ENCODE data around the gene SGK2. TPM values are rescaled to one million over a fixed set of nuclear protein-coding genes. Genes with fewer than 3 reads are reported as not detected.

Gene SGK2
- total RNA-seq, 4 donors from 2014 or later = 0.87 to 3.6 (median 1.3) TPM

- Histone ChIP-seq H3K4me3 (no peak overlapping the region), H3K27me3 (no peaks in the 10 kb centered on the region), H3K36me3 (peaks cover 0 to 66% (median 0%) of the 10 kb centered on the region in 3 donors), H3K27ac (no peak overlapping the region), H3K9me3 (no peaks in the 10 kb centered on the region), H3K4me1 (no peaks in the 10 kb centered on the region)
- TF ChIP-seq EP300 (IDR thresholded peaks at IDR 0.05) (no peak), CTCF (IDR thresholded peaks at IDR 0.05) (no peak), POLR2A (IDR thresholded peaks at IDR 0.05) (no peak)
- WGBS, 2 donors = 62 to 73% methylated on average over 2 of the region's 2 CpGs
- DNase-seq (ENCODE audit: low spot score in 2 of 2) = no peak
Measured at GRCh38 chr20:43536817-43537440, 21.9 kb upstream of the SGK2 start.

GRCh38 chr20:43537921-43538877 is 20.6 kb upstream of the SGK2 start:
- Histone ChIP-seq H3K27ac (no peak overlapping the region), H3K27me3 (no peaks in the 10 kb centered on the region), H3K4me3 (no peak overlapping the region), H3K36me3 (peaks cover 0 to 68% (median 0%) of the 10 kb centered on the region in 3 donors), H3K4me1 (no peaks in the 10 kb centered on the region), H3K9me3 (no peaks in the 10 kb centered on the region)
- 38 to 56% methylated on average over 4 of the region's 4 CpGs for WGBS, 2 donors
- DNase-seq (ENCODE audit: low spot score in 2 of 2) = peak; percentile 49 to 85
- TF ChIP-seq CTCF (IDR thresholded peaks at IDR 0.05) (peak; percentile 72 to 81 (median 78)), EP300 (IDR thresholded peaks at IDR 0.05) (no peak), POLR2A (IDR thresholded peaks at IDR 0.05) (no peak)

- Histone ChIP-seq H3K27ac (no peak overlapping the region), H3K4me3 (no peak overlapping the region), H3K27me3 (no peaks in the 10 kb centered on the region), H3K4me1 (no peaks in the 10 kb centered on the region), H3K36me3 (peaks cover 0 to 70% (median 0%) of the 10 kb centered on the region in 3 donors), H3K9me3 (no peaks in the 10 kb centered on the region)
- TF ChIP-seq POLR2A (IDR thresholded peaks at IDR 0.05) = no peak
- TF ChIP-seq CTCF (IDR thresholded peaks at IDR 0.05) = no peak
- no peak for TF ChIP-seq EP300 (IDR thresholded peaks at IDR 0.05)
- DNase-seq (ENCODE audit: low spot score in 2 of 2) = no peak
- 81 to 84% methylated on average over 6 of the region's 6 CpGs for WGBS, 2 donors
Measured at GRCh38 chr20:43538878-43539700, 19.7 kb upstream of the SGK2 start.

GRCh38 chr20:43539975-43540672 is 18.7 kb upstream of the SGK2 start:
- no peaks in the 10 kb centered on the region for H3K4me1 ChIP-seq
- peaks cover 0 to 66% (median 0%) of the 10 kb centered on the region in 3 donors for H3K36me3 ChIP-seq
- no peak overlapping the region for H3K27ac ChIP-seq
- H3K27me3 ChIP-seq = no peaks in the 10 kb centered on the region
- TF ChIP-seq EP300 (IDR thresholded peaks at IDR 0.05) (no peak), CTCF (IDR thresholded peaks at IDR 0.05) (no peak), POLR2A (IDR thresholded peaks at IDR 0.05) (no peak)
- WGBS, 2 donors = 90 to 91% methylated on average over 17 of the region's 17 CpGs
- H3K4me3 ChIP-seq = no peak overlapping the region
- DNase-seq (ENCODE audit: low spot score in 2 of 2) = no peak
- H3K9me3 ChIP-seq = no peaks in the 10 kb centered on the region
